Stimulated activated naive CD8-positive, alpha-beta T cell treated with anti-CD3 and anti-CD28 coated beads, Interleukin-15, Interleukin-2, amounts not matched to agents 100 ng/mL and 50 ng/mL, for 24 hours (primary cell): ENCODE results near the gene XRRA1.
A peak's percentile ranks its signal among the peaks of the same experiment; 100 is the strongest.

Experiments
- H3K27ac Mint-ChIP-seq: one replicate; pipeline ENCODE4 v1.8.0; 2021; ENCODE audit warnings: mild to moderate bottlenecking, mixed read lengths
- H3K27me3 Mint-ChIP-seq: one replicate; pipeline ENCODE4 v1.8.0; 2021; ENCODE audit warnings: mixed read lengths
- H3K36me3 Mint-ChIP-seq: one replicate; pipeline ENCODE4 v1.8.0; 2021; ENCODE audit warnings: low read depth, mixed read lengths
- H3K4me1 Mint-ChIP-seq: one replicate; pipeline ENCODE4 v1.8.0; 2021; ENCODE audit warnings: low read depth, mixed read lengths
- H3K4me3 Mint-ChIP-seq: one replicate; pipeline ENCODE4 v1.8.0; 2021; ENCODE audit warnings: mild to moderate bottlenecking, mixed read lengths
- H3K9me3 Mint-ChIP-seq: one replicate; pipeline ENCODE4 v1.8.0; 2021; ENCODE audit warnings: mixed read lengths

The XRRA1 gene

GRCh38 chr11:74935285-74935684 is 13.6 kb downstream of the XRRA1 start:
- Mint-ChIP-seq H3K9me3 (no peaks in the 10 kb centered on the region), H3K27ac (no peak overlapping the region), H3K4me1 (peaks cover 14% of the 10 kb centered on the region), H3K4me3 (no peak overlapping the region), H3K36me3 (peaks cover 37% of the 10 kb centered on the region), H3K27me3 (no peaks in the 10 kb centered on the region)

GRCh38 chr11:74933765-74934164 is 15.1 kb downstream of the XRRA1 start:
- Mint-ChIP-seq H3K4me1 (peaks cover 14% of the 10 kb centered on the region), H3K4me3 (no peak overlapping the region), H3K36me3 (peaks cover 26% of the 10 kb centered on the region), H3K27me3 (no peaks in the 10 kb centered on the region), H3K27ac (no peak overlapping the region), H3K9me3 (no peaks in the 10 kb centered on the region)

GRCh38 chr11:74932797-74933196 is 16.1 kb downstream of the XRRA1 start:
- H3K4me1 Mint-ChIP-seq, result peaks cover 14% of the 10 kb centered on the region
- H3K4me3 Mint-ChIP-seq, result no peak overlapping the region
- H3K27me3 Mint-ChIP-seq, result no peaks in the 10 kb centered on the region
- H3K9me3 Mint-ChIP-seq, result no peaks in the 10 kb centered on the region
- H3K27ac Mint-ChIP-seq, result peak overlapping the region; percentile 24
- peaks cover 18% of the 10 kb centered on the region for H3K36me3 Mint-ChIP-seq

GRCh38 chr11:74932169-74932568 is 16.7 kb downstream of the XRRA1 start:
- Mint-ChIP-seq H3K27ac (peak overlapping the region; percentile 75), H3K4me3 (no peak overlapping the region)

GRCh38 chr11:74929431-74930363 is 19.2 kb downstream of the XRRA1 start:
- H3K27ac Mint-ChIP-seq, result no peak overlapping the region
- H3K4me3 Mint-ChIP-seq, result no peak overlapping the region
- peaks cover 8% of the 10 kb centered on the region for H3K36me3 Mint-ChIP-seq
- H3K27me3 Mint-ChIP-seq, result no peaks in the 10 kb centered on the region
- H3K9me3 Mint-ChIP-seq, result no peaks in the 10 kb centered on the region
- H3K4me1 Mint-ChIP-seq, result peaks cover 25% of the 10 kb centered on the region

More at GRCh38 chr11:74932169-74932568, 16.7 kb downstream of the XRRA1 start:
- Mint-ChIP-seq H3K4me1 (peaks cover 14% of the 10 kb centered on the region), H3K9me3 (no peaks in the 10 kb centered on the region), H3K36me3 (peaks cover 16% of the 10 kb centered on the region), H3K27me3 (no peaks in the 10 kb centered on the region)

- Mint-ChIP-seq H3K27me3 (no peaks in the 10 kb centered on the region), H3K9me3 (no peaks in the 10 kb centered on the region), H3K4me1 (peaks cover 15% of the 10 kb centered on the region), H3K36me3 (no peaks in the 10 kb centered on the region), H3K4me3 (no peak overlapping the region), H3K27ac (no peak overlapping the region)
These were observed 21.4 kb downstream of the XRRA1 start for GRCh38 chr11:74927496-74927895.

- Mint-ChIP-seq H3K36me3 (no peaks in the 10 kb centered on the region), H3K27me3 (no peaks in the 10 kb centered on the region), H3K4me3 (no peak overlapping the region), H3K4me1 (peaks cover 11% of the 10 kb centered on the region), H3K27ac (no peak overlapping the region), H3K9me3 (no peaks in the 10 kb centered on the region)
These were observed 22.4 kb downstream of the XRRA1 start for GRCh38 chr11:74926304-74927030.

GRCh38 chr11:74925281-74925680 is 23.6 kb downstream of the XRRA1 start:
- H3K9me3 Mint-ChIP-seq, result no peaks in the 10 kb centered on the region
- no peaks in the 10 kb centered on the region for H3K27me3 Mint-ChIP-seq
- peaks cover 4% of the 10 kb centered on the region for H3K36me3 Mint-ChIP-seq
- no peak overlapping the region for H3K27ac Mint-ChIP-seq
- H3K4me1 Mint-ChIP-seq, result peaks cover 11% of the 10 kb centered on the region
- H3K4me3 Mint-ChIP-seq, result no peak overlapping the region

GRCh38 chr11:74923125-74923524 is 25.8 kb downstream of the XRRA1 start:
- Mint-ChIP-seq H3K36me3 (peaks cover 23% of the 10 kb centered on the region), H3K4me1 (peaks cover 11% of the 10 kb centered on the region), H3K27me3 (no peaks in the 10 kb centered on the region), H3K27ac (no peak overlapping the region), H3K9me3 (no peaks in the 10 kb centered on the region), H3K4me3 (no peak overlapping the region)

- Mint-ChIP-seq H3K36me3 (peaks cover 23% of the 10 kb centered on the region), H3K27ac (no peak overlapping the region), H3K9me3 (no peaks in the 10 kb centered on the region), H3K4me3 (no peak overlapping the region), H3K4me1 (no peaks in the 10 kb centered on the region), H3K27me3 (no peaks in the 10 kb centered on the region)
These were observed 39.1 kb downstream of the XRRA1 start for GRCh38 chr11:74909812-74910211.

GRCh38 chr11:74909385-74909784 is 39.5 kb downstream of the XRRA1 start:
- Mint-ChIP-seq H3K27ac (no peak overlapping the region), H3K4me1 (no peaks in the 10 kb centered on the region), H3K36me3 (peaks cover 21% of the 10 kb centered on the region), H3K9me3 (no peaks in the 10 kb centered on the region), H3K4me3 (no peak overlapping the region), H3K27me3 (no peaks in the 10 kb centered on the region)

- Mint-ChIP-seq H3K36me3 (peaks cover 38% of the 10 kb centered on the region), H3K4me3 (no peak overlapping the region), H3K27me3 (no peaks in the 10 kb centered on the region), H3K4me1 (no peaks in the 10 kb centered on the region), H3K9me3 (peaks cover 14% of the 10 kb centered on the region), H3K27ac (no peak overlapping the region)
These were observed 43.6 kb downstream of the XRRA1 start for GRCh38 chr11:74905326-74905725.

GRCh38 chr11:74902342-74902741 is 46.5 kb downstream of the XRRA1 start:
- peaks cover 32% of the 10 kb centered on the region for H3K9me3 Mint-ChIP-seq
- no peak overlapping the region for H3K4me3 Mint-ChIP-seq
- H3K27ac Mint-ChIP-seq, result no peak overlapping the region
- no peaks in the 10 kb centered on the region for H3K27me3 Mint-ChIP-seq
- H3K4me1 Mint-ChIP-seq, result no peaks in the 10 kb centered on the region
- peaks cover 59% of the 10 kb centered on the region for H3K36me3 Mint-ChIP-seq

- Mint-ChIP-seq H3K27ac (no peak overlapping the region), H3K36me3 (peaks cover 65% of the 10 kb centered on the region), H3K27me3 (no peaks in the 10 kb centered on the region), H3K4me1 (no peaks in the 10 kb centered on the region), H3K9me3 (peaks cover 42% of the 10 kb centered on the region), H3K4me3 (no peak overlapping the region)
These were observed 52.6 kb downstream of the XRRA1 start for GRCh38 chr11:74896311-74896710.

GRCh38 chr11:74895340-74896116 is 53.4 kb downstream of the XRRA1 start:
- Mint-ChIP-seq H3K27me3 (no peaks in the 10 kb centered on the region), H3K4me1 (no peaks in the 10 kb centered on the region), H3K9me3 (peaks cover 41% of the 10 kb centered on the region), H3K27ac (no peak overlapping the region), H3K4me3 (no peak overlapping the region), H3K36me3 (peaks cover 57% of the 10 kb centered on the region)
